Measurements from ENCODE around the gene TNFRSF1A.
"Not testable (repeated sequence)": the region's sequence is repeated elsewhere in the genome, so short reads cannot be mapped to it uniquely, and the experiment has no call there.

TNFRSF1A gene

GRCh38 chr12:6302621-6303020 is 39.3 kb downstream of the TNFRSF1A start:
- no peak for DNase-seq (ENCODE audit: low spot score)

- DNase-seq (ENCODE audit: low spot score), result no peak
Observed at GRCh38 chr12:6301721-6302120, 40.2 kb downstream of the TNFRSF1A start.

- no peak for DNase-seq (ENCODE audit: low spot score)
Observed at GRCh38 chr12:6297170-6297569, 44.7 kb downstream of the TNFRSF1A start.

GRCh38 chr12:6295094-6295811 is 46.6 kb downstream of the TNFRSF1A start:
- DNase-seq (ENCODE audit: low spot score), result peak; percentile 98

GRCh38 chr12:6294156-6295093 is 47.5 kb downstream of the TNFRSF1A start:
- DNase-seq (ENCODE audit: low spot score), result peak; percentile 68

GRCh38 chr12:6292606-6293005 is 49.3 kb downstream of the TNFRSF1A start:
- DNase-seq (ENCODE audit: low spot score), result no peak

- DNase-seq (ENCODE audit: low spot score), result not testable (repeated sequence)
Observed at GRCh38 chr12:6289906-6290305, 52.0 kb downstream of the TNFRSF1A start.

GRCh38 chr12:6289081-6289480 is 52.8 kb downstream of the TNFRSF1A start:
- not testable (repeated sequence) for DNase-seq (ENCODE audit: low spot score)

GRCh38 chr12:6288235-6288634 is 53.6 kb downstream of the TNFRSF1A start:
- DNase-seq (ENCODE audit: low spot score), result no peak

- DNase-seq (ENCODE audit: low spot score), result no peak
Observed at GRCh38 chr12:6285532-6286306, 56.2 kb downstream of the TNFRSF1A start.

GRCh38 chr12:6285063-6285477 is 56.8 kb downstream of the TNFRSF1A start:
- peak; percentile 83 for DNase-seq (ENCODE audit: low spot score)

- DNase-seq (ENCODE audit: low spot score), result no peak
Observed at GRCh38 chr12:6284273-6284672, 57.6 kb downstream of the TNFRSF1A start.

- no peak for DNase-seq (ENCODE audit: low spot score)
Observed at GRCh38 chr12:6282453-6282840, 59.4 kb downstream of the TNFRSF1A start.

GRCh38 chr12:6281081-6281809 is 60.6 kb downstream of the TNFRSF1A start:
- DNase-seq (ENCODE audit: low spot score), result no peak

GRCh38 chr12:6280672-6281071 is 61.2 kb downstream of the TNFRSF1A start:
- DNase-seq (ENCODE audit: low spot score), result no peak

GRCh38 chr12:6280053-6280469 is 61.8 kb downstream of the TNFRSF1A start:
- peak; percentile 98 for DNase-seq (ENCODE audit: low spot score)

- no peak for DNase-seq (ENCODE audit: low spot score)
Observed at GRCh38 chr12:6279631-6280030, 62.2 kb downstream of the TNFRSF1A start.

GRCh38 chr12:6279256-6279628 is 62.6 kb downstream of the TNFRSF1A start:
- no peak for DNase-seq (ENCODE audit: low spot score)
